ENCODE measurements around the gene EDC3. TPM values are rescaled to one million over a fixed set of nuclear protein-coding genes. Genes with fewer than 3 reads are reported as not detected.

The EDC3 gene
- total and polyA plus RNA-seq, 9 of the 15 experiments (the other 6 are each of a cell fraction or from before 2014, with no cell fraction given): 11.7 to 63.9 (median 32.8) TPM

DNA sequence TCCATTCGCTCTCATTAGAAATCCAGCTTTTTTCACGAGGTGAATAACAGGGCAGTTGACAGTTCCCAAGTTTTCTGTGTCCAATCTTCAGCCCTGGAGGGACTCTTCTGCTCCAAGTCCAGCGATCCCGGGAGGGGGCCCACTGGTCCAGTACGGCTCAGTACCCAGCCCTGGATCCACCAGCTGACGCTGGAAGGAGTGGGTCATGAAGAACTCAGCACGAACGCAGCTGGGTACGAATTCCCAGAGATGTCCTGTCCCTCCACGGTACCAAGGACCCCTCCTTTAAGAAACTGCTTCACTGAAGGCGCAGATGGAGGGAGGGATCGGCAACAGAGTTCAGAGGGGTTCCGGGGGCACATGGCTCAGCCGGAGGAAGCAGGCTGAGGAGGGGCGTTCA is 96.7 kb downstream of the EDC3 start:
- Histone ChIP-seq H3K36me3 (ENCODE audit: control insufficient read depth, insufficient read depth, low read length) (no peaks in the 10 kb centered on the region; the same call in 2 of the 3 replicates), H3K4me3 (peak overlapping the region; percentile 46), H3K4me1 (replicated peaks in 1 of 2; ENCODE audit: control insufficient read depth in 2 of 2, insufficient read depth in 2 of 2, low read length in 2 of 2) (peaks cover 11 to 43% of the 10 kb centered on the region in 2 experiments; a peak in 4 of 5 replicates), H3K4me2 (ENCODE audit: insufficient read depth, low read length) (peak overlapping the region; percentile 92), H3K79me2 (ENCODE audit: control insufficient read depth, insufficient read depth, low read length) (peaks cover 17% of the 10 kb centered on the region), H3K9ac (ENCODE audit: insufficient read depth in 1 of 2, low read depth in 2 of 2, low read length in 2 of 2) (peak overlapping the region; percentile 77 to 98), H3K9me3 (replicated peaks; ENCODE audit: control insufficient read depth, insufficient read depth, low read depth, low read length) (no peaks in the 10 kb centered on the region), H3K27ac (ENCODE audit: extremely low read depth, low read depth, low read length) (no peak overlapping the region), H2AFZ (ENCODE audit: low read depth, low read length) (peak overlapping the region; percentile 95; the same call in 1 of the 2 replicates), H3K27me3 (ENCODE audit: control insufficient read depth in 2 of 2, insufficient read depth in 2 of 2, low read length in 2 of 2) (no peaks in the 10 kb centered on the region), H4K20me1 (replicated peaks; ENCODE audit: control insufficient read depth, insufficient read depth, low read length) (no peaks in the 10 kb centered on the region), H3K9me1 (ENCODE audit: control insufficient read depth, insufficient read depth, low read length) (no peaks in the 10 kb centered on the region)
- TF ChIP-seq SMARCA4 (IDR thresholded peaks at IDR 0.05) (no peak), FOXP1 (CRISPR knock-in tag; IDR thresholded peaks at IDR 0.05) (peak; percentile 52; the same call in 1 of the 2 replicates), MECOM (CRISPR knock-in tag; IDR thresholded peaks at IDR 0.05) (no peak), ZNF644 (tag; IDR thresholded peaks at IDR 0.05; ENCODE audit: low read depth) (no peak), TRIM24 (IDR thresholded peaks at IDR 0.05) (no peak), TAF1 (IDR thresholded peaks at IDR 0.05; ENCODE audit: control insufficient read depth, extremely low read depth, insufficient read depth, low read length, severe bottlenecking) (no peak), MEIS2 (IDR thresholded peaks at IDR 0.05; ENCODE audit: partially characterized antibody) (no peak), ZNF696 (CRISPR knock-in tag; conservative IDR thresholded peaks at IDR 0.05) (no peak), TGIF2 (CRISPR knock-in tag; IDR thresholded peaks at IDR 0.05) (no peak), ZNF197 (CRISPR knock-in tag; IDR thresholded peaks at IDR 0.05; ENCODE audit: low read depth) (no peak), TAF9B (IDR thresholded peaks at IDR 0.05; ENCODE audit: partially characterized antibody) (no peak)
- TF ChIP-seq, protein P1, sequence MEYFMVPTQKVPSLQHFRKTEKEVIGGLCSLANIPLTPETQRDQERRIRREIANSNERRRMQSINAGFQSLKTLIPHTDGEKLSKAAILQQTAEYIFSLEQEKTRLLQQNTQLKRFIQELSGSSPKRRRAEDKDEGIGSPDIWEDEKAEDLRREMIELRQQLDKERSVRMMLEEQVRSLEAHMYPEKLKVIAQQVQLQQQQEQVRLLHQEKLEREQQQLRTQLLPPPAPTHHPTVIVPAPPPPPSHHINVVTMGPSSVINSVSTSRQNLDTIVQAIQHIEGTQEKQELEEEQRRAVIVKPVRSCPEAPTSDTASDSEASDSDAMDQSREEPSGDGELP (CRISPR knock-in tag; IDR thresholded peaks at IDR 0.05; ENCODE audit: borderline replicate concordance): 0 out of 2 replicates have a peak, but pooled peaks have one; percentile 32
- ChIA-PET CTCF (ENCODE audit: low intra/inter-chr PET ratio) (no interaction called here), POLR2A (interaction anchor here (0.6 to 8.4 kb wide), 5 partner anchors 8 to 164 kb away, joined by 3 to 111 read pairs (median 4); partner anchors contain the start of gene CLK3)
- DNase-seq (ENCODE audit: extremely low read depth in 1 of 4, low spot score in 3 of 4) (no peak), ATAC-seq (no peak), FAIRE-seq (no peak)
- no TSS peak for BruUV-seq (replicated peaks)
- in situ Hi-C loops (cut with MboI): no loop called here
- 80% methylated on average over 14 of the region's 15 CpGs for WGBS (ENCODE audit: insufficient coverage, low coverage, missing lambda C conversion rate)
- intact Hi-C loops (cut with micrococcal nuclease): loop anchor here (5.0 kb wide), 1 partner anchor 52 kb away; no protein-coding TSS in a partner anchor

All from K562 (cell line).